AG20443 (cell line): ENCODE results near the gene P4HA3.
"Not testable (repeated sequence)": the region's sequence is repeated elsewhere in the genome, so short reads cannot be mapped to it uniquely, and the experiment has no call there.

Source experiments
- DNase-seq: peaks from one replicate; pipeline ENCODE4 v3.0.0; 2012; ENCODE audit warnings: low spot score, mixed read lengths

P4HA3 gene

GRCh38 chr11:74311352-74311926 is at the start of gene P4HA3:
P4HA3 (minus strand) TSS chr11:74311640; CDS start chr11:74311611, 29 bp downstream.
- DNase-seq, result peak; percentile 94

GRCh38 chr11:74357449-74357848 is 46.0 kb upstream of the P4HA3 start:
- DNase-seq, result no peak

- DNase-seq, result no peak
Observed at GRCh38 chr11:74355626-74356025, 44.2 kb upstream of the P4HA3 start.

DNA sequence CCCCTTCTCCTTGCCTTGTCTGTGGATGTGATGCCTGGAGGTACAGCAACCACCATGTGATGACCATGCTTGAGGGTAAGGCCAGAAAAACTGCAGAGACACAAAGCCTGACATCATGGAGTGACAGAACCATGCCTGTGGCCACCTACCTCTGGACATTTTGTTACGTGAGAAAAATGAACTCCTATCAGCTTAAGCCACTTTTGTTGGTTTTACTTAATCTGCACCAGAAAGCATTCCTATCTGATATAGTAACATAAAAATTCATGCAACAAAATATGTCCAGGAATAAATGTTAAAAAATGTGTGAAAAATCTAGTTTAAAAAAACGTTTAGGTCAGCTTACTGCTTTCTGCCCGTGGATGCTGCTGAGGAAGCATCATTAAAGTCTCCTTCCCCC is 42.6 kb upstream of the P4HA3 start:
- peak; percentile 10 for DNase-seq

- peak; percentile 30 for DNase-seq
Observed at GRCh38 chr11:74347381-74347780, 35.9 kb upstream of the P4HA3 start.

DNA sequence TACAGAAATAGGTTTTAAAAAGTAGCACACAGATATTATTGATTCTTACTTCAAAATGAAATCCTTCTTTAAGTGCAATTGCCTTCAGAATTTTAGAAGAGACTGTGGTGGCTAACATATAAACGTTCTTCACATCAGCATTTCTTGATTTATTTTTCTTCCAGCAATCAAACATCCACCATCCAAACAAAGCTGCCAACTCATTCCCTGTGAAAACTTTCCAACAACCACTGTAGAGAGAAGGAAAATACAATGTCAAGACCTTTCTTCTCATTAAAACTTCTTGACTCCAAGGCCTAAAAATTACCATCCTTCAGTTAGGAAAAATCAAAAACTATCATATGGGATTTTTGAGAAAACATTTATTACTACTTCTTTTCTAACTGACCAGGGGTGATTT is 34.0 kb upstream of the P4HA3 start:
- no peak for DNase-seq

GRCh38 chr11:74341921-74342320 is 30.5 kb upstream of the P4HA3 start:
- DNase-seq, result no peak

- DNase-seq, result no peak
Observed at GRCh38 chr11:74339619-74340018, 28.2 kb upstream of the P4HA3 start.

GRCh38 chr11:74338963-74339362 is 27.5 kb upstream of the P4HA3 start:
- no peak for DNase-seq

GRCh38 chr11:74333193-74333592 is 21.8 kb upstream of the P4HA3 start:
- no peak for DNase-seq

DNA sequence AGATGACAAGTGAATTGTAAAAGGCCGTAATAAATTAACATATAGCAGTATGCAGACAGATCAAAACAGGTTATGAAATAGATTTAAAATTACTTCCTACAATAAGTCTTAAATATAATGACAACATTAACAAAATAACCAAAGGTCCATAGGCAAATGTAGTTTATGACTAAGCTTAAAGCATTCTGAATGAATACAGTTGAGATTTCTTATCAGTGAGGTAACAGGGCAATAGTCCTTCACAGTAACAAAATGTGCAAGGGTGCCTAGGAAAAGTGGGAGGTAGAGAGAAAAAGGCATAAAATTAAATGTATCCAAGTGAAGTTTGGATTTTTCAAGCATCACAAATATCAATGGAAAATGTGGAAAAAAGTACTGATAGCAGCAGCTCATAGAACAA is 20.9 kb upstream of the P4HA3 start:
- no peak for DNase-seq

GRCh38 chr11:74331000-74331399 is 19.6 kb upstream of the P4HA3 start:
- DNase-seq, result not testable (repeated sequence)

DNA sequence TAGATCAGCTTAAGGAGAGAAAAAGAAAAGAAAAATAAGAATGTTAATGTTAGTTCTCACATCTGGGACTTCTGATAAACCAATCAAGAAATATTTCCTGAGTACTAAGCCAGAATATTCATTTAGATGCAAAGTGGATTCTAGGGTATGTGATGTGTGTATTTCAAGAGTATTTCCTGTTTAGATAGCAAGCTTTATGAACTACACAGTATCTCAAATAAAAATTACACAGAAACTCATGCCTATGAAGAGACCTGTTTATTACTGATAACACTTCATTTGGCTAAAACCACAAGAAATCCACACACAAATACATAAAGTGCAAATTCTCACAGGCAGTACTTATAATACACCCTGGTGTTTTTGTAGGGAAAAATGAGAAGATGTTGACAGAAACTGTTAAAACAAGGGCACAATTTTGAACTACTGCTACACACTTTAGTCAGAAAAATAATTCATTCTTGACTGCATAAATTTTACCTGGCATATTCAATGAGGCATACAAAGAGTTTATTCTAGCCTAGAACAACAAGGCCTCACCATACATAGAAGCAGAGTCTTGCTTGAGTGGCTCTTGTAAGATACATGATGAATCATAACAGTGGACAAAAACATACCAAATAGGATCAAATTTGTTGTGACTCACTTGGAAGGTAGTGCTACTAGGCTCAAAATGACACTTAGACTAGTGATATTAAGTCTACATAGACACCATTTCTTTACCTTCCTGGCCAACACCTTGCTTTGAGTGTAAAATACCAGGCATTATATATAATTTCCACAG is 18.8 kb upstream of the P4HA3 start:
- peak; percentile 48 for DNase-seq

DNA sequence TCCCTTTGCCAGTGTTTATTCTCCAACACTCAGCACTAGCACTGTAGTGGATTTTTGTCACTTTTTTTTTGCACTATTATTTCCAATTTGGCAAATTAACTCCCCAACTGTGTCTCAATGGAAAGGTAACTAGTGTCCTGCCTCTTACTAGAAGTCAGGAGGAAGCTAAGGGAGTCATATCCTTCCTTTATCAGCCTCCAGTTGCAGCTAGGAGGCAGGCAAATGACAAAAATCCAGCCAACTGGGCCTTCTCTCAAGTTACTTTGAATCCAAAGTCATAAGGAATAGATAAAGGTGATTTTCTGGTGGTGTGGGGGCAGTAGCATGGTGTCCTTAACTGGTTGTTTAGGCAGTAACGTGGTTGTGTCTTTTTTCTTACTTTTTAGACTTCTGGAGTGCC is 15.6 kb upstream of the P4HA3 start:
- DNase-seq, result no peak

DNA sequence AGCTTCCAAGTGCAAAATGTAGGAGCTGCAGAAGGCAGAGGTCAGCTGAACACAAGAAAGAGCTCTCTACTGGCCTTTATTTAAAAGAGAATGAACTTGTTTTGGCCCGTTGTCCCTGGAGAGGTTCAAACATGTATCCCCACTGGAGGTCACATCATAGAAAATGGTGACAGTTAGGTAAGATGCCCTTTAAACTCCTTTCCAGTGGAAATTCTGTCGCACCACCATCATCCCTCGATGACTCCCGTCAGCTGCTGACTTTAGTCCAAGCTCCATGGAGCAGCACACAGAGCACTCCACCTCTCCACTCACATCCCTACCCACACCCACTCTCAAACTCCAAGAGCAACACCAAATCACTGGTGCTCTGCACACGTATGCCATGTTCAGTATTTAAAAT is 15.2 kb upstream of the P4HA3 start:
- no peak for DNase-seq

- peak; percentile 90 for DNase-seq
Observed at GRCh38 chr11:74325649-74326645, 14.5 kb upstream of the P4HA3 start.

DNA sequence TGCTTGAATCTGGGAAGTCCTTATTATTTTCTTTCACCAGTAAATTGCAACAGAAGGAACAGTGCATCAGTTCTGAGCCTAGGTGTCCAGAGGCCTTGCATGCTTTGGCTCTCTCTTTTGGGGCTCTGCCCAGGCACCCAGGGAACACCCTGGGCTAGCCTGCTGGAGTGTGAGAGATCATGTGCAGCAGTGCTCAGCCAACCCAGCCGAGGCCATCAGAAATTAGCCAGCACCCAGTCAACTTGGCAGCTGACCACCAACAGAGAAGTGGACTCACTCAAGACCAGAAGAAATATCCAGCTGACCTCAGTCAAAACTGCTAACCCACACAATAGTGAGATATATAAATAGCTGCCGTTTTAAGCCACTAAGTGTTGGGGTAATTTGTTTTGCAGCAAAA is 11.2 kb upstream of the P4HA3 start:
- DNase-seq, result no peak

DNA sequence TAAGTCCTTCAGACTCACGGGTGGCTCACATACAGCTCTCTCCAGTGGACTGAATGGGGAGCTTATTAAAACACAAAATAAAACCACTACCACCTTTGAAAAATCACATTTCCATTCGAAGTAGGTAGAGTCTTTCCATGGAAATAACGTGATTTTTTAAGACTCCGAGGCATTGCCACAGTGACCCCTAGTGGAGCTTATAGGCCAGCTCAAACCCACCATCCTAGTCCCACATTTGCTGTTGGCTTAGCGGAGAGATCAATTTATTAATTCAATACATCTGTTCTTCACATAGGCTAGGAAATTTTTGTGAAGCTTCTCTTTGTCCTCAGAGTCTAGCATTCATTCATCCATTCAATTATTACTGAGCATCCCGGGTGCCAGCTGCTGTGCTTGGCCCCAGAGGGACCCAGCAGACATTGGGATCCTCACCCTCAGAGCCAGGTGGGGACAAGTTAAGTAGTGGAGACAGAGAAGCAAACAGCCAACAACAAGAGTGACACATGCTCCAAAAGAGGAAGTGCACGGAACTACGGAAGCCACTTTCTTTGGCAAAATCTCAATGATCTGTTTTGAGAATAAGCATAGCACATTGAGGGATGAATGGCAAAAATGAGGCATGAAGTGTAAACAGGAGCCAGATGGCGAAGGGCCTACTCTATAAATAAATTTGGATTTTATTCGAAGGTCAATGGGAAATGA is 10.2 kb upstream of the P4HA3 start:
- peak; percentile 42 for DNase-seq

DNA sequence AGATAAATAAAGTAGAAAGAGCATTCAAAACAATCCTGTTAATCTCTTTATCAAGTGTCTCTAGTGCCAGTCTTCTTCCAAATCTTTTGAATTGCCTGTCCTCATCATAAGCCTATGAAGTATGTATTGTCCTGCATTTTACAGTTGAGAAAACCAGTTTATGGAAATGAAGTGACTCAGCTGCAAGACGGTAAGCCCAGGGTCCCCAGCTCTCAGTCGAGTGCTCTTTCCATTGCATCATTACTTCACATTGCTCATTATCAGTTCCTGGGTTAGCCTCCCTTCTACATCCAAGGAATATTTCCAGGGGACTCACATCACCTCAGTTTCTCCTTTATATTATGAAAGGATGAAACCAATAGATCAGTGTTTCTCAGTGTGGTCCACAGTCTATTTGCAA is 9.1 kb upstream of the P4HA3 start:
- no peak for DNase-seq

DNA sequence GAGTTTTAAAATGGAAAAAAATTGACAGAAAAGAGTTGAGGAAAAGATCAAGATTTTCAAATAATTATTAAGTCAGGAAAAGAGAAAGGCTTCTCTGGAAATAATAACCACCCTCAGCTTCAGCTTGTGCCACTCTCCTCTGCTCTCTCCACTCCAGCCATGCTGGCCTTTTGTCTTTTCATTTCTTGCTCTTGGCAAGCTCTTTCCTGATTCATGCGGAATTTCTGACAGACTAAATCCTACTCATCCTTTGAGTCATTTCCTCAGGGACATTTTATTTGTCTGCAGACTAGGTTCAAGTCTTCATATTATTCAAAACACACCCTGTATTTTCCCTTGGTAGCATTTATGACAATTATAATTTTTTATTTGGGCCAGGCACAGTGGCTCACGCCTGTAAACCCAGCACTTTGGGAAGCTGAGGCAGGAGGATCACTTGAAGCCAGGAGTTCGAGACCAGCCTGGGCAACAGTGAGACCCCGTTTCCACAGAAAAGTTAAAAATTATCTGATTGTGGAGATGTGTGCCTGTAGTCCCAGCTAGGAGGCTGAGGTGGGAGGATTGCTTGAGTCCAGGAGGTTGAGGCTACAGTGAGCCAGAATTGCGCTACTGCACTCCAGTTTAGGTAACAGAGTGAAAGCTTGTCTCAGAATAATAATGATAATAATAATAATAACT is 7.8 kb upstream of the P4HA3 start:
- peak; percentile 72 for DNase-seq

GRCh38 chr11:74318241-74318932 is 6.9 kb upstream of the P4HA3 start:
- no peak for DNase-seq
